ENCODE measurements around the gene MYH9.

Gene MYH9

GRCh38 chr22:36377022-36377631 lies 10.6 kb downstream of the MYH9 start:
- Mint-ChIP-seq H3K27me3 (no peaks in the 10 kb centered on the region), H3K4me1 (peaks cover 82% of the 10 kb centered on the region), H3K9me3 (no peaks in the 10 kb centered on the region), H3K36me3 (ENCODE audit: insufficient read depth) (peaks cover 48% of the 10 kb centered on the region), H3K4me3 (peak overlapping the region; percentile 83), H3K27ac (ENCODE audit: low read depth) (peak overlapping the region; percentile 99)
- DNase-seq (ENCODE audit: low spot score in 2 of 2) (no peak), ATAC-seq (replicated peaks; ENCODE audit: extremely low read depth, poor library complexity, severe bottlenecking) (peak; percentile 92)

GRCh38 chr22:36376265-36376664 lies 11.5 kb downstream of the MYH9 start:
- peak overlapping the region; percentile 83 for H3K4me3 Mint-ChIP-seq
- H3K4me1 Mint-ChIP-seq: peaks cover 85% of the 10 kb centered on the region
- peak overlapping the region; percentile 99 for H3K27ac Mint-ChIP-seq (ENCODE audit: low read depth)
- DNase-seq (ENCODE audit: low spot score in 2 of 2): no peak
- H3K9me3 Mint-ChIP-seq: no peaks in the 10 kb centered on the region
- H3K36me3 Mint-ChIP-seq (ENCODE audit: insufficient read depth): peaks cover 44% of the 10 kb centered on the region
- ATAC-seq (replicated peaks; ENCODE audit: extremely low read depth, poor library complexity, severe bottlenecking): no peak
- H3K27me3 Mint-ChIP-seq: no peaks in the 10 kb centered on the region

- DNase-seq (ENCODE audit: low spot score in 2 of 2) (no peak), ATAC-seq (replicated peaks; ENCODE audit: extremely low read depth, poor library complexity, severe bottlenecking) (no peak)
- Mint-ChIP-seq H3K9me3 (no peaks in the 10 kb centered on the region), H3K27ac (ENCODE audit: low read depth) (peak overlapping the region; percentile 89), H3K4me3 (peak overlapping the region; percentile 59), H3K27me3 (no peaks in the 10 kb centered on the region), H3K4me1 (peaks cover 88% of the 10 kb centered on the region), H3K36me3 (ENCODE audit: insufficient read depth) (peaks cover 42% of the 10 kb centered on the region)
Observed at GRCh38 chr22:36375071-36375980, 12.4 kb downstream of the MYH9 start.

GRCh38 chr22:36374603-36375024 lies 13.2 kb downstream of the MYH9 start:
- H3K36me3 Mint-ChIP-seq (ENCODE audit: insufficient read depth): peaks cover 42% of the 10 kb centered on the region
- no peak for DNase-seq (ENCODE audit: low spot score in 2 of 2)
- H3K4me1 Mint-ChIP-seq: peaks cover 88% of the 10 kb centered on the region
- H3K4me3 Mint-ChIP-seq: peak overlapping the region; percentile 59
- ATAC-seq (replicated peaks; ENCODE audit: extremely low read depth, poor library complexity, severe bottlenecking): no peak
- H3K9me3 Mint-ChIP-seq: no peaks in the 10 kb centered on the region
- no peaks in the 10 kb centered on the region for H3K27me3 Mint-ChIP-seq
- H3K27ac Mint-ChIP-seq (ENCODE audit: low read depth): peak overlapping the region; percentile 89

GRCh38 chr22:36373258-36373579 lies 14.5 kb downstream of the MYH9 start:
- Mint-ChIP-seq H3K4me3 (peak overlapping the region; percentile 89), H3K27ac (ENCODE audit: low read depth) (peak overlapping the region; percentile 100), H3K36me3 (ENCODE audit: insufficient read depth) (peaks cover 43% of the 10 kb centered on the region), H3K27me3 (no peaks in the 10 kb centered on the region), H3K4me1 (peaks cover 88% of the 10 kb centered on the region), H3K9me3 (no peaks in the 10 kb centered on the region)
- ATAC-seq (replicated peaks; ENCODE audit: extremely low read depth, poor library complexity, severe bottlenecking) (no peak), DNase-seq (ENCODE audit: low spot score in 2 of 2) (no peak)

- H3K4me3 Mint-ChIP-seq: peak overlapping the region; percentile 89
Observed at GRCh38 chr22:36371920-36372319, 15.8 kb downstream of the MYH9 start.

GRCh38 chr22:36369922-36370791 lies 17.6 kb downstream of the MYH9 start:
- peak overlapping the region; percentile 100 for H3K27ac Mint-ChIP-seq (ENCODE audit: low read depth)
- H3K9me3 Mint-ChIP-seq: no peaks in the 10 kb centered on the region
- ATAC-seq (replicated peaks; ENCODE audit: extremely low read depth, poor library complexity, severe bottlenecking) (peak; percentile 18), DNase-seq (ENCODE audit: low spot score in 2 of 2) (no peak)
- peak overlapping the region; percentile 89 for H3K4me3 Mint-ChIP-seq
- no peaks in the 10 kb centered on the region for H3K27me3 Mint-ChIP-seq
- H3K36me3 Mint-ChIP-seq (ENCODE audit: insufficient read depth): peaks cover 38% of the 10 kb centered on the region
- peaks cover 88% of the 10 kb centered on the region for H3K4me1 Mint-ChIP-seq

More at GRCh38 chr22:36371920-36372319, 15.8 kb downstream of the MYH9 start:
- DNase-seq (ENCODE audit: low spot score in 2 of 2) (no peak), ATAC-seq (replicated peaks; ENCODE audit: extremely low read depth, poor library complexity, severe bottlenecking) (no peak)
- H3K4me1 Mint-ChIP-seq: peaks cover 88% of the 10 kb centered on the region
- H3K36me3 Mint-ChIP-seq (ENCODE audit: insufficient read depth): peaks cover 37% of the 10 kb centered on the region
- H3K27ac Mint-ChIP-seq (ENCODE audit: low read depth): peak overlapping the region; percentile 100
- H3K9me3 Mint-ChIP-seq: no peaks in the 10 kb centered on the region
- H3K27me3 Mint-ChIP-seq: no peaks in the 10 kb centered on the region

GRCh38 chr22:36369004-36369921 lies 18.5 kb downstream of the MYH9 start:
- H3K27me3 Mint-ChIP-seq: no peaks in the 10 kb centered on the region
- peak overlapping the region; percentile 89 for H3K4me3 Mint-ChIP-seq
- peak overlapping the region; percentile 97 for H3K27ac Mint-ChIP-seq (ENCODE audit: low read depth)
- ATAC-seq (replicated peaks; ENCODE audit: extremely low read depth, poor library complexity, severe bottlenecking) (no peak), DNase-seq (ENCODE audit: low spot score in 2 of 2) (no peak)
- H3K4me1 Mint-ChIP-seq: peaks cover 90% of the 10 kb centered on the region
- H3K36me3 Mint-ChIP-seq (ENCODE audit: insufficient read depth): peaks cover 43% of the 10 kb centered on the region
- no peaks in the 10 kb centered on the region for H3K9me3 Mint-ChIP-seq

- Mint-ChIP-seq H3K36me3 (ENCODE audit: insufficient read depth) (peaks cover 45% of the 10 kb centered on the region), H3K4me1 (peaks cover 96% of the 10 kb centered on the region), H3K27ac (ENCODE audit: low read depth) (peak overlapping the region; percentile 97), H3K9me3 (no peaks in the 10 kb centered on the region), H3K27me3 (no peaks in the 10 kb centered on the region), H3K4me3 (peak overlapping the region; percentile 89)
- no peak for ATAC-seq (replicated peaks; ENCODE audit: extremely low read depth, poor library complexity, severe bottlenecking)
- no peak for DNase-seq (ENCODE audit: low spot score in 2 of 2)
Observed at GRCh38 chr22:36368359-36368983, 19.3 kb downstream of the MYH9 start.

- ATAC-seq (replicated peaks; ENCODE audit: extremely low read depth, poor library complexity, severe bottlenecking): no peak
- peak overlapping the region; percentile 89 for H3K4me3 Mint-ChIP-seq
- peak overlapping the region; percentile 97 for H3K27ac Mint-ChIP-seq (ENCODE audit: low read depth)
- no peaks in the 10 kb centered on the region for H3K27me3 Mint-ChIP-seq
- DNase-seq (ENCODE audit: low spot score in 2 of 2): no peak
- H3K36me3 Mint-ChIP-seq (ENCODE audit: insufficient read depth): peaks cover 42% of the 10 kb centered on the region
- peaks cover 96% of the 10 kb centered on the region for H3K4me1 Mint-ChIP-seq
- H3K9me3 Mint-ChIP-seq: no peaks in the 10 kb centered on the region
Observed at GRCh38 chr22:36367479-36367878, 20.3 kb downstream of the MYH9 start.

GRCh38 chr22:36367066-36367465 lies 20.7 kb downstream of the MYH9 start:
- Mint-ChIP-seq H3K4me3 (peak overlapping the region; percentile 89), H3K36me3 (ENCODE audit: insufficient read depth) (peaks cover 41% of the 10 kb centered on the region), H3K9me3 (no peaks in the 10 kb centered on the region), H3K27ac (ENCODE audit: low read depth) (peak overlapping the region; percentile 97), H3K27me3 (no peaks in the 10 kb centered on the region), H3K4me1 (peaks cover 96% of the 10 kb centered on the region)
- DNase-seq (ENCODE audit: low spot score in 2 of 2): no peak
- ATAC-seq (replicated peaks; ENCODE audit: extremely low read depth, poor library complexity, severe bottlenecking): no peak
